ENCODE measurements around the gene PHTF2.

- no peak for TF ChIP-seq POLR2AphosphoS5 (IDR thresholded peaks at IDR 0.05; ENCODE audit: low read depth)
- TF ChIP-seq CTCF (IDR thresholded peaks at IDR 0.05; ENCODE audit: insufficient read depth, low read length) = no peak
- no peak for TF ChIP-seq REST (IDR thresholded peaks at IDR 0.05; ENCODE audit: insufficient replicate concordance, low read depth)
- TF ChIP-seq GABPA (IDR thresholded peaks at IDR 0.05; ENCODE audit: low read depth) = no peak
- no peak for TF ChIP-seq SPI1 (IDR thresholded peaks at IDR 0.05; ENCODE audit: borderline replicate concordance, low read depth)
These were observed 195.3 kb downstream of the PHTF2 start for GRCh38 chr7:77993838-77994237.
